ENCODE data around the gene CDH13. TPM values are rescaled to one million over a fixed set of nuclear protein-coding genes. Genes with fewer than 3 reads are reported as not detected.

The CDH13 gene
- total and polyA plus RNA-seq, 2 donors (not counting 3 experiments of a cell fraction or from before 2014, with no cell fraction given), result 96.6 to 124 TPM

DNA sequence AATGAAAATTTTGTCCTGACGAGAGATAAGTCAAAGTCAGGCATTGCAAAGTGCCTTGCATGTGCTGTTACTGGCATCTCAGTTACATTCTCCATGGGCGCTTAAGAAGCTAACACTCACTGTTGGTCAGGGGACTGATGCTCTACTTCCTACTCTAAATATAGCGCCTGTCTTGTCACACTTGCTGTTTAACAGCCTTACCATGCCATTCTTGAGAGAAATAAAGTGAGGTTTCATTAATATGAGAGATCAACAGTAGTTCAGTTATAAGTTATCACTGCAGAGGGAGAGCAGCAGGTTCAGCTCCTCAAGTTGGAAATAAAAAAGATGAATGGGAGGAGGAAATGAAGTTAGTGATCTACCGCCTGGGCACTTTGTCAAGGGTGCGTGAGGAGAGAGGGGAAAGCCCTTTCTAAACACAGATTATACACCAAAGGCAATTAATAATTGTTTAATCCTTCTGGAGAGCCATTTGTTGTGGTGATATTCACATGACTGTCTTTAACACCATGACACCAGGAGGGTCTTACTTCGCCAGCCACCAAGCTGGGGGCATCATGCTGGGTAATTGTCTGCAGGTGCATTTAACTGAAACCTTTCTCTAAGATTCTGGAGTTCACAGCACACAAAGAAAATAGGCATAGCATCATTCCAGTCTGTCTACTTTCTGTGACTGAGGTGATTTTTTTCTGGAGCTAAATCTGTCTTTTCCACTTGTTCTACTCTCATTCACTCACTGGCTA, 612.4 kb downstream of the CDH13 start:
- no peaks in the 10 kb centered on the region for H3K9me3 ChIP-seq (replicated peaks; ENCODE audit: control insufficient read depth, insufficient read depth, low read length)
- intact Hi-C loops (cut with micrococcal nuclease) (no loop called here), dilution Hi-C loops (cut with MboI; ENCODE audit: extremely low pct_ligation_motif_present, low sequenced_read_pairs) (no loop called here)
- ChIA-PET POLR2A (no interaction called here), CTCF (no interaction called here)
- H3K9me1 ChIP-seq (replicated peaks; ENCODE audit: control insufficient read depth, extremely low read depth, insufficient read depth, low read length), result no peaks in the 10 kb centered on the region
- no peak overlapping the region for H2AFZ ChIP-seq (ENCODE audit: low read depth, low read length)
- FAIRE-seq (no peak), DNase-seq (ENCODE audit: low read depth, low spot score) (no peak)
- H3K36me3 ChIP-seq (ENCODE audit: control insufficient read depth in 2 of 2, extremely low read depth in 1 of 2, insufficient read depth in 2 of 2, low read length in 2 of 2), result no peaks in the 10 kb centered on the region
- no peak overlapping the region for H3K27ac ChIP-seq (ENCODE audit: insufficient read depth, low read depth, low read length)
- no peaks in the 10 kb centered on the region for H4K20me1 ChIP-seq (replicated peaks; ENCODE audit: control insufficient read depth, extremely low read depth, insufficient read depth, low read length)
- BruUV-seq (replicated peaks), result no TSS peak
- no peaks in the 10 kb centered on the region for H3K4me1 ChIP-seq (ENCODE audit: control insufficient read depth, extremely low read depth, insufficient read depth, low read length)
- H3K4me3 ChIP-seq (replicated peaks in 1 of 3; ENCODE audit: insufficient read depth in 1 of 3, low read depth in 1 of 3, low read length in 3 of 3), result no peak overlapping the region
- H3K9ac ChIP-seq (replicated peaks; ENCODE audit: extremely low read depth, insufficient read depth, low read length), result no peak overlapping the region
- H3K79me2 ChIP-seq (ENCODE audit: control insufficient read depth, insufficient read depth, low read length), result no peaks in the 10 kb centered on the region
- no peak overlapping the region for H3K4me2 ChIP-seq (ENCODE audit: insufficient read depth, low read length)
- TF ChIP-seq POLR2AphosphoS5 (IDR thresholded peaks at IDR 0.05; ENCODE audit: insufficient read depth, low read depth, low read length) (no peak), FOS (IDR thresholded peaks at IDR 0.05; ENCODE audit: borderline replicate concordance, insufficient read depth, low read length) (no peak), GATA2 (IDR thresholded peaks at IDR 0.05; ENCODE audit: insufficient read depth, insufficient read length, low read depth, low read length) (no peak), POLR2A (IDR thresholded peaks at IDR 0.05; ENCODE audit: low read depth, low read length) (no peak), EZH2 (IDR thresholded peaks at IDR 0.05; ENCODE audit: borderline replicate concordance, low read depth, low read length, severe bottlenecking) (no peak), JUN (IDR thresholded peaks at IDR 0.05; ENCODE audit: borderline replicate concordance, insufficient read depth, insufficient read length, low read depth) (no peak), MYC (IDR thresholded peaks at IDR 0.05; ENCODE audit: low read depth, low read length) (no peak)
- TF ChIP-seq, protein P1, sequence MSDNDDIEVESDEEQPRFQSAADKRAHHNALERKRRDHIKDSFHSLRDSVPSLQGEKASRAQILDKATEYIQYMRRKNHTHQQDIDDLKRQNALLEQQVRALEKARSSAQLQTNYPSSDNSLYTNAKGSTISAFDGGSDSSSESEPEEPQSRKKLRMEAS (IDR thresholded peaks at IDR 0.05; ENCODE audit: insufficient read depth, insufficient read length), result no peak
- TF ChIP-seq, protein P2, sequence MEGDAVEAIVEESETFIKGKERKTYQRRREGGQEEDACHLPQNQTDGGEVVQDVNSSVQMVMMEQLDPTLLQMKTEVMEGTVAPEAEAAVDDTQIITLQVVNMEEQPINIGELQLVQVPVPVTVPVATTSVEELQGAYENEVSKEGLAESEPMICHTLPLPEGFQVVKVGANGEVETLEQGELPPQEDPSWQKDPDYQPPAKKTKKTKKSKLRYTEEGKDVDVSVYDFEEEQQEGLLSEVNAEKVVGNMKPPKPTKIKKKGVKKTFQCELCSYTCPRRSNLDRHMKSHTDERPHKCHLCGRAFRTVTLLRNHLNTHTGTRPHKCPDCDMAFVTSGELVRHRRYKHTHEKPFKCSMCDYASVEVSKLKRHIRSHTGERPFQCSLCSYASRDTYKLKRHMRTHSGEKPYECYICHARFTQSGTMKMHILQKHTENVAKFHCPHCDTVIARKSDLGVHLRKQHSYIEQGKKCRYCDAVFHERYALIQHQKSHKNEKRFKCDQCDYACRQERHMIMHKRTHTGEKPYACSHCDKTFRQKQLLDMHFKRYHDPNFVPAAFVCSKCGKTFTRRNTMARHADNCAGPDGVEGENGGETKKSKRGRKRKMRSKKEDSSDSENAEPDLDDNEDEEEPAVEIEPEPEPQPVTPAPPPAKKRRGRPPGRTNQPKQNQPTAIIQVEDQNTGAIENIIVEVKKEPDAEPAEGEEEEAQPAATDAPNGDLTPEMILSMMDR (IDR thresholded peaks at IDR 0.05; ENCODE audit: extremely low read depth in 1 of 2, insufficient read depth in 1 of 2, low read depth in 1 of 2, low read length in 2 of 2), result no peak
- no peaks in the 10 kb centered on the region for H3K27me3 ChIP-seq (ENCODE audit: control insufficient read depth in 2 of 2, insufficient read depth in 2 of 2, low read length in 2 of 2)

All from endothelial cell of umbilical vein (primary cell).